Keratinocyte (primary cell): ENCODE data around the gene CETN1.

ENCODE experiments used
- EZH2 ChIP-seq: IDR thresholded peaks from one replicate; pipeline ENCODE4 v1.6.1; 2012; ENCODE audit warnings: inconsistent platforms, mild to moderate bottlenecking, low read length, moderate library complexity
- TF ChIP-seq, protein P1 (sequence below), 3 experiments: IDR thresholded peaks in 1 of 3; conservative IDR thresholded peaks in 1 of 3; optimal IDR thresholded peaks in 1 of 3; 2 replicates in 2 of 3; 3 replicates in 1 of 3; pipeline versions ENCODE3 to v1.5.1; 2011; ENCODE audit warnings: low read length in 3 of 3, mild to moderate bottlenecking in 3 of 3, moderate library complexity in 2 of 3, control low read depth in 1 of 3, inconsistent platforms in 1 of 3; ENCODE audit not compliant: insufficient read depth in 2 of 3; ENCODE audit errors: extremely low read depth in 1 of 3

DNA sequence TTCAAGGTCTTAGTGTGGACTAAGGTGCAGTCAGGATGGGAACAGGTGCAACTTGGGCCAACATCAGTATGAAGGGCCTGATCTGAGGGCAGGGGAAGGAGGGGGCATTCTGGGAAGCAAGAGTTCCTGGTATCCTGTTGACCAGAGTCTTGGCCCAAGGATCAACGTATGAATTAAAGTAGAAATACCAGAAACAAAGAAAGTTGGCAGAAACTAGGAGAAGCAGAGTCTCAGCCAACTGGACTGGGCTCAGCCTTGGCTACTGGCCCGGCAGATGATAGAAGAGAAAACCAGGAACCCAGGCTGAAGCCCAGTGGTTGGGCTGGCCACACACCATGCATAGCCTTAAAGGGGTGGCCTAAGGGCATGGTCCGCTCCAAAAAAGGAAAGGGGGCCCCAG lies 2.3 kb downstream of the CETN1 start:
- TF ChIP-seq, protein P1, sequence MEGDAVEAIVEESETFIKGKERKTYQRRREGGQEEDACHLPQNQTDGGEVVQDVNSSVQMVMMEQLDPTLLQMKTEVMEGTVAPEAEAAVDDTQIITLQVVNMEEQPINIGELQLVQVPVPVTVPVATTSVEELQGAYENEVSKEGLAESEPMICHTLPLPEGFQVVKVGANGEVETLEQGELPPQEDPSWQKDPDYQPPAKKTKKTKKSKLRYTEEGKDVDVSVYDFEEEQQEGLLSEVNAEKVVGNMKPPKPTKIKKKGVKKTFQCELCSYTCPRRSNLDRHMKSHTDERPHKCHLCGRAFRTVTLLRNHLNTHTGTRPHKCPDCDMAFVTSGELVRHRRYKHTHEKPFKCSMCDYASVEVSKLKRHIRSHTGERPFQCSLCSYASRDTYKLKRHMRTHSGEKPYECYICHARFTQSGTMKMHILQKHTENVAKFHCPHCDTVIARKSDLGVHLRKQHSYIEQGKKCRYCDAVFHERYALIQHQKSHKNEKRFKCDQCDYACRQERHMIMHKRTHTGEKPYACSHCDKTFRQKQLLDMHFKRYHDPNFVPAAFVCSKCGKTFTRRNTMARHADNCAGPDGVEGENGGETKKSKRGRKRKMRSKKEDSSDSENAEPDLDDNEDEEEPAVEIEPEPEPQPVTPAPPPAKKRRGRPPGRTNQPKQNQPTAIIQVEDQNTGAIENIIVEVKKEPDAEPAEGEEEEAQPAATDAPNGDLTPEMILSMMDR (optimal IDR thresholded peaks at IDR 0.05 in 1 of 3, IDR thresholded peaks at IDR 0.05 in 1 of 3, conservative IDR thresholded peaks at IDR 0.05 in 1 of 3; ENCODE audit: extremely low read depth in 1 of 3, insufficient read depth in 2 of 3, low read length in 3 of 3) = no peak
- no peak for TF ChIP-seq EZH2
